Muscle of back (tissue), 11 donors: ENCODE measurements around the gene HSD17B2. TPM values are rescaled to one million over a fixed set of nuclear protein-coding genes. Genes with fewer than 3 reads are reported as not detected.

ENCODE experiments used
- DNase-seq, 3 donors: peaks; one replicate each; pipeline versions ENCODE4 v3.0.0 to v3.0.0-alpha.2; 2013
- polyA plus RNA-seq, 10 donors: library from polyadenylated mRNA; unstranded; fragments of 120-200 nt; gene quantifications; one replicate each; pipeline ENCODE4 v1.2.1, GENCODE V29; 2013; ENCODE audit not compliant: insufficient read length in 10 of 10

HSD17B2 gene
- polyA plus RNA-seq, 10 donors: 0.20 to 1.8 (median 0.47) TPM

- no peak for DNase-seq
Measured at GRCh38 chr16:82017911-82018568, 17.0 kb upstream of the HSD17B2 start.

DNA sequence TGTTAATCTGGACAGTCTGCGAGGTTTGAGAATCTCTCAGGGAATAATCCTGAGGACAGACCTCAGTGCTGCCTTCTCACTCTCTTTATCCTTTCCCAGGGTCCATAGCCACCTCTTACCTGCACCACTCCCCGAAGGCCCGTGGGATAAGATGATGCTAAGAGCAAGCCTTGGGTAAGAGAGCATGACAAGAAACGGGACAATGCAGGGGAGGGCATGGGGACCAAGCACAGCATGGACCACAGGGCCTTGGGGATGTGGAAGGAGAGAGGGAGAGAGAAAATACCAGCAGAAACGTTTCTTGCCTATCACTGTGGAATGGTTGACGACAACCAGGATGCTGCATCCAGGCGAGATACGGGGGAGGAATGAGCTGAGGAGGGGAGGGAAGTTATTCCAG is 15.5 kb upstream of the HSD17B2 start:
- no peak for DNase-seq

- no peak for DNase-seq
Measured at GRCh38 chr16:82020051-82020450, 15.0 kb upstream of the HSD17B2 start.

DNA sequence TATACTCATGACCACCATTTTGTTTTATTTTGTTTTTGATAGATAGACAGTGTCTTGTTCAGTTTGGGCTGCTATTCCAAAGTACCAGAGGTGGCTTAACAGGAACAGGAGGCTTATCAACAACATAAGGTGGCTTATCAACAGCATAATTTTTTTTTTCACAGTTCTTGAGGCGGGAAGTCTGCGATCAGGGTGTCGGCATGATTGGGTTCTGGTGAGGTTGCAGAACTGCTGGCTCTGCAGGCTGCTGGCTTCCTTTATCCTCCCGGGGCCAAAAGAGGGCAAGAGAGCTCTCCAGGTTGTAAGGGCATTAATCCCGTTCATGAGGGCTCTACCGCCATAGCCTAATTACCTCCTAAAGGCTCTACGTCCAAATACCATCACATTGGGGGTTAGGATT is 11.8 kb upstream of the HSD17B2 start:
- no peak for DNase-seq

DNA sequence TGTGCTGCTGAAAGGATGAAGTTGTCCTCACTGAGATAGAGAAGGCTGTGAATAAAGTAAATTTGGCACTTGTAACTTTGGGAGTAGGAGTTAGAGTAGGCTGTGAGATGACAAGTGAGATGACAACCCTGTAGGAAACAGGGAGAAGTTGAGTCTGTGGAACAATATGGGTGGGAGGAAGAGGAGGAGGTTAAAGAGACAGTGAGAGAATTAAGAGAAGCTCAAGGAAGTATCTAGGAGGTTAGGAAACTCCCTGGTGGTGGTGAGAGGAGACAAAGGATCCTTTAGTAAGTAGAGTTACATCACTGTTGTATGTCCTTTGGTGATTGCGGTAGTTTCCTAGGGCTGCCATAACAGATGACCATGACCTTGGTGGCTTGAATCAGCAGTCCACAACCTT is 10.7 kb upstream of the HSD17B2 start:
- no peak for DNase-seq

DNA sequence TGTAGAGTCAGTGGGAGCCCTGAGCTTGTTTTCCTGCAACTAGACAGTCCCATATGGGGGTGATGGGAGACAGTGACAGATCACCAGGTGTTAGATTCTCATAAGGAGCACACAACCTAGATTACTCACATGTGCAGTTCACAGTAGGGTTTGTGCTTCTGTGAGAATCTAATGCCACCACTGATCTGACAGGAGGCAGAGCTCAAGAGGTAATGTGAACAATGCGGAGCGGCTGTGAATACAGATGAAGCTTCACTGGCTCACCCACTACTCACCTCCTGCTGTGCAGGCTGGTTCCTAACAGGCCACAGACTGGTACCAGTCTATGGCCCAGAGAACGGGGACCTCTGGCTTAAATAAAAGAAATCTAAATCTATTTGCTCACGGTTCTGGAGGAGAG is 10.2 kb upstream of the HSD17B2 start:
- DNase-seq: no peak

GRCh38 chr16:82027629-82028064 is 7.4 kb upstream of the HSD17B2 start:
- no peak for DNase-seq

GRCh38 chr16:82031116-82032084 is 3.7 kb upstream of the HSD17B2 start:
- peak; percentile 22 to 48 (median 28) for DNase-seq

- no peak for DNase-seq
Measured at GRCh38 chr16:82033006-82033405, 2.0 kb upstream of the HSD17B2 start.

GRCh38 chr16:82033683-82034300 is 1.3 kb upstream of the HSD17B2 start:
- no peak for DNase-seq

DNA sequence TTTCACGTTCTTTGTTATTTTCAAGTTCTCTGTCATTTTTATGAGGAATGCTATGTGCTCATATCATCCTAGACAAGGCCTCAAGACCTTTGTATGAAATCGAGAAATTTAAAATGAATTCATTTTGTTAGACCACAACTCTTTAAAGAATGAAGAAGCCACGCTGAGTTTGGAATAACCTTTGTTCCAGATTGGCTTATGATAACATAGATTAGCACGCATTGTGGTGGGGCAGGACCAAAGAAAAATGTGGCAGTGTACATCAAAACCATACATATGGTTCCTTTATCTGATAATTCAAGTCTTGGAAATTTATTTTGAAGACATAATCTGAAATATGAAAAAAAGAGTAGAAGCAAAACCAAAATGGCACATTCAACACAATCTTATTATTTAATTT is 2.2 kb downstream of the HSD17B2 start:
- DNase-seq: no peak

- no peak for DNase-seq
Measured at GRCh38 chr16:82037666-82038065, 2.6 kb downstream of the HSD17B2 start.

- DNase-seq: no peak
Measured at GRCh38 chr16:82040296-82040695, 5.2 kb downstream of the HSD17B2 start.

GRCh38 chr16:82041542-82041941 is 6.5 kb downstream of the HSD17B2 start:
- DNase-seq: no peak

DNA sequence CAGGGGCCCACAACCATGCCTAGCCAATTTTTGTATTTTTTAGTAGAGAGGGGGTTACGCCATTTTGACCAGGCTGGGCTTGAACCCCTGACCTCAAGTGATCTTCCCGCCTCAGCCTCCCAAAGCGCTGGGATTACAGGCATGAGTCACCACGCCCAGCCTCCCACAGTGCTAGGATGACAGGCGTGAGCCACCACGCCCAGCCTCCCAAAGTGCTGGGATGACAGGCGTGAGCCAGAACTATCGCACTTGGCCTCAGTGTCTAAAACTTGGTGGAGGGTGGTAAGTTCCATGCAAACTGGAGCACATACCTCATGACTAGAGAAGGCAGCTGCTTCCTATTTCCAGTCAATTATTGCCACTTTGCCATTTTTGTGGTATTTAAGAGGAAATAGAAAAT is 7.1 kb downstream of the HSD17B2 start:
- no peak for DNase-seq

DNA sequence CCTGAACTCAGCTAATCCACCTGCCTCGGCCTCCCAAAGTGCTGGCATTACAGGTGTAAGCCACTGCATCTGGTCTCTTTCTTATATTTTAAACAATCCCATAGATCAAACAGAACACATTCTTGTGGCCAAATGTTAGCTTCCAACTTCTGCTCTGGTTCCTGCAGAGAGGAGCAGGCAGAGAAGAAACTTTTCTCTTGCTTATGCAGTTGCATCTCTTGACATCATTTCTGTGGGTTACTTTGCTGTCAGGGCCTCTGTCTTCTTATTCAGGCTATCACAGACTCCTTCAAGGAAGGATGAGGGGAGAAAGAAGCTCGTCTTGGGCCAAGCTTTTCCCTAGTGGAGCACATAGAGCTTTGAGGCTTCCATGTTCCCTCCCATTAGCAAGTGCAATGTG is 7.8 kb downstream of the HSD17B2 start:
- DNase-seq: no peak

DNA sequence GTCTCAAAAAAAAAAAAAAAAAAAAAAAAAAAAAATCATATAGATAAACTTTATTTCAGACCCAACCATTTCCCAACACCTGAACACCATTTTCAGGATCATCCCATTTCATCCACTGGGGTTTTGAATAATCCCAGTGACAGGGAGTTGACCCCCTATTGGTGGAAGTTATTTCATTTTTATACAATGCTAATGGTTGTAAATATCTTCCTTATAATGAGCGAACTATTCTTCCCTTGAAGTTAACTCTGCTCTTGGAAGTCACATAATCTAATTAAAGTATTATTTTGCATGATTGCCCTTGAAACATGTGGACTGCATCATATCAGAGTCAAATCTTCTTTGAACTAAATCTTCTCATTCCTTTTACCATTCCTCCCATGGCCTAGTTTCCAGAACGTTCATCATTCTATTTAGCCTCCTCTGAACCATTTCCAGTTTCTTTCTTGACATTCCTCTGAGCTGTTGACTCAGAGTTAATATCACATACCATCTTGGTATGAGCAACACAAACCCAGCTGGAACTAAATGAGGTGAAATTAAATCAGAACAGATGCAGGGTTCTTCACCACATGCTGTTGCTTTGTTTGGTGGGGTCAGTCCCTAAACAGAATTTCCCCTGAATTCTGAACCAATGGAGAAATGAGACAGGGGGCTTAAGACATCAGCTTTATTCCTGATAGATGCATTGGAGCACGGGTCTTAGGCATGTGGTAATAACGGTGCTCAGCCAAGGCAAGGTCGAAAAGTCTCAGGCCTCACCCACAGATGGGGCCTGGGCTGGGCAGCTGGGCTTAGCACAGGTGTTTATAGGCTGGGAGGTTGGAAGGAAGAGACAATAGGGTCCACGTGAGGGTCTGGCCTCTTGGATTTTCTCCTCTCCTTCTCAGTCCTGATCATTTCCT is 8.9 kb downstream of the HSD17B2 start:
- peak in 1 of 3 donors; percentile 69 for DNase-seq

GRCh38 chr16:82044585-82044911 is 9.5 kb downstream of the HSD17B2 start:
- DNase-seq: no peak

- DNase-seq: no peak
Measured at GRCh38 chr16:82045465-82045864, 10.4 kb downstream of the HSD17B2 start.

- DNase-seq: no peak
Measured at GRCh38 chr16:82046541-82046940, 11.5 kb downstream of the HSD17B2 start.

DNA sequence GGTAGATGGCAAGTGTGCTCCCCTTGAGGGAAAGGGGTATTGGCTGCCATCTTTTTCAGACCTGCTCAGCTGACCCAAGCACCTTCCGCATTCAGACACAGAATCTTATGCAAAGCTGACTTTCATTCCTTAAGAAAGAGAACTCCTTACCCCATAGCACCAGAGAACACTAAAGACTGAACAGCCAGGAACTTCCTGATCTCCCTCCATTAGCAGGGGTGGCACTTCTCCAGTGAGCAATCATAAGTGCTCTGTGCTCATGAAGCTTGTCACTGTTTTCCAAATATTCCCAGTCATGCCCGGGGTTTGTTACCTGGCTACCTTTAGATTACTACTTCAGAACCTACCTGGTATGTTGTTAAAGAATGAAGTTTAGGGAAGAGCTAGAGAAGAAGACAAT is 11.9 kb downstream of the HSD17B2 start:
- DNase-seq: no peak

DNA sequence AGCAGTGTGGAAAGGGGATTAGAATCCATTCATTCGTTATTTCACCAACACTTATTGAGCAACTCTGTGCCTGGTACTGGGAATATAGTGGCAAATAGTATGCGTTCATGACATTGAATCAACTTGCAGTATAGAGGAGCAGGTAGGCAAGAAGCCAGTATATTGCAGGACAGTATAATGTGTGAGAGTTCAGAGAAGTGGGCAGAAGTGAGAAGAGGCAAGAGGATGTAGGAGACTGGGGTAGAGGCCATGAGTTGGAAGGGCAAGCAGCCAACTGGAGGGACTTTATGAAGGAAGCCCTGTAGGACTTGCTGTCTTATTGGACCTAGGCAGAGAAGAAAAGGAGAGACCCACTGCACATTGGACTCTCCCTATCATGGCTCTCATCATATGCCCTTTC is 12.3 kb downstream of the HSD17B2 start:
- DNase-seq: no peak
